HG02938 (cell line): ENCODE results near the gene CLIP1.
"Not testable (repeated sequence)": the region's sequence is repeated elsewhere in the genome, so short reads cannot be mapped to it uniquely, and the experiment has no call there.

ENCODE experiments used
- ATAC-seq: cut with Tn5 transposase; IDR thresholded peaks from one replicate; pipeline ENCODE4 v1.9.1; 2021; ENCODE audit warnings: mild to moderate bottlenecking, moderate library complexity; ENCODE audit not compliant: unreplicated experiment

The CLIP1 gene

GRCh38 chr12:122265476-122265875 lies 157.0 kb downstream of the CLIP1 start:
- ATAC-seq, result no peak

- not testable (repeated sequence) for ATAC-seq
These were observed 161.7 kb downstream of the CLIP1 start for GRCh38 chr12:122260735-122261134.

GRCh38 chr12:122258939-122259338 lies 163.5 kb downstream of the CLIP1 start:
- ATAC-seq, result not testable (repeated sequence)

- not testable (repeated sequence) for ATAC-seq
These were observed 164.0 kb downstream of the CLIP1 start for GRCh38 chr12:122258462-122258861.

- no peak for ATAC-seq
These were observed 171.9 kb downstream of the CLIP1 start for GRCh38 chr12:122250536-122250935.

- ATAC-seq, result no peak
These were observed 172.4 kb downstream of the CLIP1 start for GRCh38 chr12:122250047-122250446.

- ATAC-seq, result no peak
These were observed 176.9 kb downstream of the CLIP1 start for GRCh38 chr12:122245553-122245952.

GRCh38 chr12:122244565-122245371 lies 177.7 kb downstream of the CLIP1 start:
- ATAC-seq, result no peak

- ATAC-seq, result no peak
These were observed 178.5 kb downstream of the CLIP1 start for GRCh38 chr12:122243965-122244364.

GRCh38 chr12:122238861-122239260 lies 183.6 kb downstream of the CLIP1 start:
- ATAC-seq, result no peak

GRCh38 chr12:122235741-122236140 lies 186.7 kb downstream of the CLIP1 start:
- no peak for ATAC-seq

GRCh38 chr12:122232691-122233090 lies 189.8 kb downstream of the CLIP1 start:
- no peak for ATAC-seq

- no peak for ATAC-seq
These were observed 191.7 kb downstream of the CLIP1 start for GRCh38 chr12:122230798-122231197.

GRCh38 chr12:122228092-122228491 lies 194.4 kb downstream of the CLIP1 start:
- ATAC-seq, result no peak

- ATAC-seq, result no peak
These were observed 195.1 kb downstream of the CLIP1 start for GRCh38 chr12:122227341-122227740.

GRCh38 chr12:122226366-122227125 lies 195.9 kb downstream of the CLIP1 start:
- peak; percentile 49 for ATAC-seq

- peak; percentile 84 for ATAC-seq
These were observed 196.6 kb downstream of the CLIP1 start, which contains the start of gene DIABLO for GRCh38 chr12:122225683-122226365. TSS of gene DIABLO (minus strand) at chr12:122226052. CDS start at chr12:122226014, 38 bp downstream.
